Rectal smooth muscle tissue (tissue), 1 donor: ENCODE measurements around the gene TIAM1.

Experiments
- H3K27ac ChIP-seq: one replicate; pipeline ENCODE4 v1.7.0; 2013; ENCODE audit warnings: low read depth, low read length, inconsistent platforms
- H3K27me3 ChIP-seq: one replicate; pipeline ENCODE4 v1.7.0; 2013; ENCODE audit warnings: low read length; ENCODE audit not compliant: control insufficient read depth, insufficient read depth
- H3K36me3 ChIP-seq: one replicate; pipeline ENCODE4 v1.7.0; 2013; ENCODE audit warnings: low read length; ENCODE audit not compliant: control insufficient read depth, insufficient read depth
- H3K4me1 ChIP-seq: one replicate; pipeline ENCODE4 v1.7.0; 2013; ENCODE audit warnings: low read length; ENCODE audit not compliant: control insufficient read depth, insufficient read depth
- H3K4me3 ChIP-seq: one replicate; pipeline ENCODE4 v1.7.0; 2013; ENCODE audit warnings: low read length
- H3K9ac ChIP-seq: one replicate; pipeline ENCODE4 v1.7.0; 2013; ENCODE audit warnings: low read length

TIAM1 gene

GRCh38 chr21:31273278-31273677 lies 70.8 kb downstream of the TIAM1 start:
- Histone ChIP-seq H3K4me1 (no peaks in the 10 kb centered on the region), H3K27ac (no peak overlapping the region), H3K36me3 (no peaks in the 10 kb centered on the region)

DNA sequence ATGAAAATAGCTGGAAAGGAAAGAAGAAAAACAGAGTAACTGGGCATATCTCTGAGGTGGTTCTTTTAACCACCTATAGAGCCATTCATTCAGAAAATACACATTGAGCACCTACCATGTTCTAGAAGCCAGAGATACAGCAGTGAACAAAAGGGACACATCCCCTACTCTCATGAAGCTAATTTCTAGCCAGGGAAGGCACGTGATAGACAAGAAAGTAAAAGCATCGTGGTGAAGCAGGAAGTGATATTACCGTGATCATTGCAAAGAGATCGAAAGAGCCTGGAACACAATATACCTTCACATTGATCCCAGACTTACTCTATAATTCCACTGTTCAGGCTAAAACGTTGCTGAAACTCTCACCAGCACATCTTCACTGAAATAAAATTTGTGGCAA lies 76.0 kb downstream of the TIAM1 start:
- H3K4me1 ChIP-seq, result no peaks in the 10 kb centered on the region
- H3K4me3 ChIP-seq, result no peak overlapping the region
- H3K27me3 ChIP-seq, result no peaks in the 10 kb centered on the region
- no peaks in the 10 kb centered on the region for H3K36me3 ChIP-seq
- no peak overlapping the region for H3K9ac ChIP-seq
- H3K27ac ChIP-seq, result no peak overlapping the region

More at GRCh38 chr21:31273278-31273677, 70.8 kb downstream of the TIAM1 start:
- no peak overlapping the region for H3K4me3 ChIP-seq
- H3K9ac ChIP-seq, result no peak overlapping the region
- H3K27me3 ChIP-seq, result no peaks in the 10 kb centered on the region

GRCh38 chr21:31267644-31268043 lies 76.4 kb downstream of the TIAM1 start:
- no peak overlapping the region for H3K9ac ChIP-seq
- H3K36me3 ChIP-seq, result no peaks in the 10 kb centered on the region
- H3K4me3 ChIP-seq, result no peak overlapping the region
- no peaks in the 10 kb centered on the region for H3K27me3 ChIP-seq
- no peaks in the 10 kb centered on the region for H3K4me1 ChIP-seq
- no peak overlapping the region for H3K27ac ChIP-seq

DNA sequence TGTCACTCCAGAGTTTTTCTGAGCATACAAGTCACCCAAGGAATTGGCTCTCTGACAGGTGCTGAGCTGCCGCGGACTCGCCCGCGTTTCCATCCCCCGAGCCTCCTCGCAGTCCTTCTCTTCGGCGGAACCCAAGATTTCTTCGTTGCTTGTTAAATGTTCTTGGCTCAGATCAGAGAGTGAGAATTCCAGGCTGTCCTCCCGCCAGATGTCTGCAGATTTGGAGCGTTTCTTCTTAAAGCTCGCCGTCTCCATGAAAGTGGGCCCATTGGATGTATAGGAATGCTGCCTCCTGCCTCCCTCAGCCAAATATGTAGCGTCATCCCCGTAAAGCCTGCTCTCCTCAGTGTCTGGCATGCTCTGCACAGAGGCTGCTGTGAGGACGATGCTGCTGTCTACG lies 77.8 kb downstream of the TIAM1 start:
- H3K9ac ChIP-seq, result no peak overlapping the region

DNA sequence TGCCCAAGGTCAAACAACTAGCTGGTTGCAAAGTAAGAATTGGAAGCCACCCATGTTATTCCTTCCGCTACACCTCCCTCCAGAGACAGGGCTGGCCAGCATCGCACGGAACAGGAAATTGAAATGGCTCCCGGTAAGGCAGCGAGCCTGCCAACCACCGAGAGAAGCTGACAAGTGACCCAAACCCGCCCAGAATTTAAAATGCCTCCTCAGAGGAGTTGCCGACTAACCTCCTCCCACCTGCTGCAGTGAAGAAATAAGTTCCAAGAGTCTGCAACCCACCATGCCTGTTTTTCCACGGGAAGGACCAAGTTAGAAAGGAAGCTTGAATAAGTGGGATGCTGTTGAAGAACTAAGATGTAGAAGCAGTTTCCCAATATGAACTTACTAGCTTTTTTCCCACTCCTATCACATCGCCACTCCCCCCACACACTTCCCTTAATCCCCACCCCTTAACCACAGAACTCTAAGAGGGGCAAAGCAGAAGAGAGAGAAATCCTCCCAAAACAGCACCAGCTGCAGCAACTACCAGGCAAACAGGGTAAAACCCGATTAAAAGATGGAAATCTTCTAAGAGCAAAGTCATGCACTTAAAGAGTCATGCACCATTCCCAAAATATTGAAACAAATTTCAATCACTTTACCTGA lies 78.6 kb downstream of the TIAM1 start:
- Histone ChIP-seq H3K4me3 (no peak overlapping the region), H3K4me1 (no peaks in the 10 kb centered on the region), H3K9ac (no peak overlapping the region), H3K36me3 (no peaks in the 10 kb centered on the region), H3K27ac (no peak overlapping the region), H3K27me3 (no peaks in the 10 kb centered on the region)

More for the DNA sequence above, 77.8 kb downstream of the TIAM1 start:
- H3K4me3 ChIP-seq, result no peak overlapping the region
- no peaks in the 10 kb centered on the region for H3K36me3 ChIP-seq
- no peaks in the 10 kb centered on the region for H3K4me1 ChIP-seq
- H3K27ac ChIP-seq, result no peak overlapping the region
- no peaks in the 10 kb centered on the region for H3K27me3 ChIP-seq

GRCh38 chr21:31264574-31264973 lies 79.5 kb downstream of the TIAM1 start:
- Histone ChIP-seq H3K4me1 (no peaks in the 10 kb centered on the region), H3K27ac (no peak overlapping the region), H3K27me3 (no peaks in the 10 kb centered on the region), H3K9ac (no peak overlapping the region), H3K36me3 (no peaks in the 10 kb centered on the region), H3K4me3 (no peak overlapping the region)

DNA sequence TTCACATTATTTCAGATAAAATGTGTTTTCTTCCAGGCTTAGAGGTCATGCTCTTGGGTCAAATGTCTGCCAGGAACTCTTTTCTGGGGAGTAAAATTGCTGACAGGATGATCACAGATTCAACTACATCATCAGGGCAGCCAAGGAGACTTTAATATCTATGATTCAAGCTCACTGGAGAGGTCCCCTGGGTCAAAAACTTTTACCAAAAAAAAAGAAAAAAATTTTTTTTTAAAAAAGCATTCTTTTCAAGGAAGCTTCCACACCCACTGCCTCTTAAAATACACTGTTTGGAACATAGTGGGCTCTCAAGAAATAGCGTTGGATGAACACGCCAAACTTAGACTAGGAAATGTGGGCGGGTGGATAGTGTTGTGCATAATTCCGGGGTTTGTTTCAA lies 81.3 kb downstream of the TIAM1 start:
- Histone ChIP-seq H3K36me3 (no peaks in the 10 kb centered on the region), H3K4me3 (no peak overlapping the region), H3K4me1 (no peaks in the 10 kb centered on the region), H3K9ac (no peak overlapping the region), H3K27ac (no peak overlapping the region), H3K27me3 (no peaks in the 10 kb centered on the region)

GRCh38 chr21:31261759-31262158 lies 82.3 kb downstream of the TIAM1 start:
- H3K9ac ChIP-seq, result no peak overlapping the region

DNA sequence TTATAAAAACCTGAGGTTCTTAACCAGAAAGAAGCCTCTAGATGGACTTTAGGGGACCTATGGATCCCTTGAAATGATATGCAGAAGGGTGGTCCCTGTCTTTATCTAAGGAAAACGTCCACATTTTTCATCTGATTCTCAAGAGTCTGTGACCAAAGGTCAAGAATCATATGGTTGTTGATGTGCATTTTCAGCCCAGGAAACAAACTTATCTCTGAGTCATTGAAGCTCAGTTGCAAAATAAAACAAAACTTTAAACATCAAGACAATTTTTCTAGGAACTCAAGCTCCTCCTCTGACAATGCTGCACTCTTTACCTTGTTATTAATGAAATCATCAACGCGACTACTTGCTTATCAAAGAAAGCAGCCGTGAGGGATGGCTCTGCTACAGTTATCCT lies 83.3 kb downstream of the TIAM1 start:
- Histone ChIP-seq H3K36me3 (no peaks in the 10 kb centered on the region), H3K27ac (no peak overlapping the region), H3K4me1 (no peaks in the 10 kb centered on the region), H3K9ac (no peak overlapping the region), H3K4me3 (no peak overlapping the region), H3K27me3 (no peaks in the 10 kb centered on the region)

More at GRCh38 chr21:31261759-31262158, 82.3 kb downstream of the TIAM1 start:
- Histone ChIP-seq H3K36me3 (no peaks in the 10 kb centered on the region), H3K27ac (no peak overlapping the region), H3K4me3 (no peak overlapping the region), H3K4me1 (no peaks in the 10 kb centered on the region), H3K27me3 (no peaks in the 10 kb centered on the region)

- H3K27ac ChIP-seq, result no peak overlapping the region
- no peak overlapping the region for H3K4me3 ChIP-seq
- H3K27me3 ChIP-seq, result no peaks in the 10 kb centered on the region
Observed at GRCh38 chr21:31258073-31258472, 86.0 kb downstream of the TIAM1 start.

GRCh38 chr21:31257265-31257664 lies 86.8 kb downstream of the TIAM1 start:
- Histone ChIP-seq H3K4me3 (no peak overlapping the region), H3K4me1 (no peaks in the 10 kb centered on the region), H3K27me3 (no peaks in the 10 kb centered on the region), H3K36me3 (no peaks in the 10 kb centered on the region), H3K27ac (no peak overlapping the region), H3K9ac (no peak overlapping the region)

More at GRCh38 chr21:31258073-31258472, 86.0 kb downstream of the TIAM1 start:
- H3K4me1 ChIP-seq, result no peaks in the 10 kb centered on the region
- no peaks in the 10 kb centered on the region for H3K36me3 ChIP-seq
- H3K9ac ChIP-seq, result no peak overlapping the region

DNA sequence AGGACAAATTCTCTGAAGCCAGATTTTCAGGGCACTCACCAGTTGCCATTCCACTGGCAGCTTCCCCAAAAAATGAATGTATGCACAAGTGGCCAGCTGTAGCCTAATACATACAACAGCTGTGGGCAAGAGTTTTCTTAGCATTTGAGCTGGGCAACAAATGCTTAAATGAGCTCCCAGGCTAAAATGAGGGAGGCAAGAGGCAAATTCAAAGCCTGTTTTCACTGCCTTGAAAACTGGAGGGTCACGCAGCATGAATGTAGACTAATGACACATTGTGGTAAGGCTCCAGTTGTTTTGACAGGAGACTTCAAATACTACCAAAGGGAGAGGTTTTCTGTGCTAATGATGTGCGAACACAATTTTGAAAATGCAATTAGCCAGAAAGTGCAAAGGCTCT lies 88.2 kb downstream of the TIAM1 start:
- H3K9ac ChIP-seq, result no peak overlapping the region
- no peaks in the 10 kb centered on the region for H3K4me1 ChIP-seq
- H3K4me3 ChIP-seq, result no peak overlapping the region
- H3K27me3 ChIP-seq, result no peaks in the 10 kb centered on the region
- no peaks in the 10 kb centered on the region for H3K36me3 ChIP-seq
- H3K27ac ChIP-seq, result no peak overlapping the region

GRCh38 chr21:31255036-31255435 lies 89.0 kb downstream of the TIAM1 start:
- no peaks in the 10 kb centered on the region for H3K4me1 ChIP-seq
- H3K27ac ChIP-seq, result no peak overlapping the region
- H3K27me3 ChIP-seq, result no peaks in the 10 kb centered on the region
- H3K4me3 ChIP-seq, result no peak overlapping the region
- no peaks in the 10 kb centered on the region for H3K36me3 ChIP-seq
- H3K9ac ChIP-seq, result no peak overlapping the region
